Vagina (tissue), 2 donors: Measurements from ENCODE around the gene ATG2B.

ENCODE experiments used
- POLR2A ChIP-seq, 2 donors: fragments of 450-650 bp; IDR thresholded peaks; one replicate each; pipeline ENCODE4 v1.6.1; 2017; ENCODE audit warnings: antibody characterized with exemption in 2 of 2, mild to moderate bottlenecking in 2 of 2, moderate library complexity in 2 of 2
- TF ChIP-seq, protein P1 (sequence below), 3 experiments: fragments of 450-650 bp in 2 of 3; fragments of 200-600 bp in 1 of 3; sonication (generic) in 1 of 3; IDR thresholded peaks; one replicate each; pipeline ENCODE4 v1.5.1; 2017 to 2019; ENCODE audit warnings: antibody characterized with exemption in 3 of 3, mild to moderate bottlenecking in 2 of 3, moderate library complexity in 2 of 3

DNA sequence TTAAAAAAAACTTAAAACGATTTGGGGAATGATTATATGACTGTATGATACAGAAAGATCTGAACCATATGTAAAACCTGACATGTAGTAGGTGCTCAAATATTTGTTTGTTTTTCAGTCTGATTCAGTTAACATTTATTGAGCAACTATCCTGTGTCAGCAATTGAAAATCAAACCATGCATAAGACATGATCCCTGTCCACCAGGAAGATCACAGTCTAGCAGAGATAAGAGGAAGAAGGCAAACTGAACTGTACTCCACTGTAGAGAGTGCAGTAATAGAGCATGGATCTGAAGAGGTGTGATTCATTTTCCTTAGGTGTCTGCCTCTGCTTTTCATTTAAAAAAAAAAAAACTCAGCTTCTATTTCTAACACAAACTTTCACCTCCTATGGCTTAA, 20.9 kb upstream of the ATG2B start:
- TF ChIP-seq POLR2A (IDR thresholded peaks at IDR 0.05) = no peak
- TF ChIP-seq, protein P1, sequence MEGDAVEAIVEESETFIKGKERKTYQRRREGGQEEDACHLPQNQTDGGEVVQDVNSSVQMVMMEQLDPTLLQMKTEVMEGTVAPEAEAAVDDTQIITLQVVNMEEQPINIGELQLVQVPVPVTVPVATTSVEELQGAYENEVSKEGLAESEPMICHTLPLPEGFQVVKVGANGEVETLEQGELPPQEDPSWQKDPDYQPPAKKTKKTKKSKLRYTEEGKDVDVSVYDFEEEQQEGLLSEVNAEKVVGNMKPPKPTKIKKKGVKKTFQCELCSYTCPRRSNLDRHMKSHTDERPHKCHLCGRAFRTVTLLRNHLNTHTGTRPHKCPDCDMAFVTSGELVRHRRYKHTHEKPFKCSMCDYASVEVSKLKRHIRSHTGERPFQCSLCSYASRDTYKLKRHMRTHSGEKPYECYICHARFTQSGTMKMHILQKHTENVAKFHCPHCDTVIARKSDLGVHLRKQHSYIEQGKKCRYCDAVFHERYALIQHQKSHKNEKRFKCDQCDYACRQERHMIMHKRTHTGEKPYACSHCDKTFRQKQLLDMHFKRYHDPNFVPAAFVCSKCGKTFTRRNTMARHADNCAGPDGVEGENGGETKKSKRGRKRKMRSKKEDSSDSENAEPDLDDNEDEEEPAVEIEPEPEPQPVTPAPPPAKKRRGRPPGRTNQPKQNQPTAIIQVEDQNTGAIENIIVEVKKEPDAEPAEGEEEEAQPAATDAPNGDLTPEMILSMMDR (IDR thresholded peaks at IDR 0.05) = no peak
